Stomach (tissue), 9 donors: ENCODE results near the gene UFC1. TPM values are rescaled to one million over a fixed set of nuclear protein-coding genes. Genes with fewer than 3 reads are reported as not detected.

Experiments
- DNase-seq, 2 donors: peaks; one replicate each; pipeline versions ENCODE4 v3.0.0 to v3.0.0-alpha.2; 2013 to 2019
- H3K27ac ChIP-seq, 5 donors: fragments of 200-600 bp in 4 of 5; sonication (generic) in 4 of 5; one replicate each; pipeline ENCODE4 v1.5.1; 2013 to 2019; ENCODE audit warnings: mild to moderate bottlenecking in 1 of 5, moderate library complexity in 1 of 5
- H3K27me3 ChIP-seq, 3 donors: fragments of 200-600 bp; sonication (generic); one replicate each; pipeline ENCODE4 v1.5.1; 2017 to 2019; ENCODE audit warnings: mixed run types in 1 of 3
- H3K36me3 ChIP-seq, 4 donors: fragments of 200-600 bp; sonication (generic); 1 replicate in 3 of 4; 2 replicates in 1 of 4; pipeline ENCODE4 v1.5.1; 2016 to 2019
- H3K4me1 ChIP-seq, 4 donors: fragments of 200-600 bp; sonication (generic); one replicate each; pipeline ENCODE4 v1.5.1; 2016 to 2019
- H3K4me3 ChIP-seq, 4 donors: fragments of 200-600 bp; sonication (generic) in 3 of 4; one replicate each; pipeline ENCODE4 v1.5.1; 2016 to 2019; ENCODE audit warnings: mild to moderate bottlenecking in 1 of 4
- H3K9me3 ChIP-seq, 4 donors: fragments of 200-600 bp; sonication (generic); one replicate each; pipeline ENCODE4 v1.5.1; 2016 to 2019
- EP300 ChIP-seq: sonication (generic); formaldehyde crosslinking; IDR thresholded peaks from one replicate; pipeline ENCODE4 v1.6.1; 2017; ENCODE audit warnings: antibody characterized with exemption
- POLR2A ChIP-seq, 4 donors: fragments of 450-650 bp; IDR thresholded peaks; one replicate each; pipeline ENCODE4 v1.6.1; 2016; ENCODE audit warnings: antibody characterized with exemption in 4 of 4, control low read depth in 2 of 4, mild to moderate bottlenecking in 1 of 4, moderate library complexity in 1 of 4
- POLR2AphosphoS5 ChIP-seq, 3 donors: sonication (generic); formaldehyde crosslinking; IDR thresholded peaks; one replicate each; pipeline ENCODE4 v1.6.1; 2016; ENCODE audit warnings: antibody characterized with exemption in 3 of 3
- WGBS, 5 donors: extraction: QIAGEN DNeasy Blood & Tissue Kit in 3 of 5; methylation state at CpG; one replicate each; pipeline versions ENCODE4 v1.1.5 to v1.1.7; 2013 to 2018; 5-methylcytosine and 5-hydroxymethylcytosine counted together
- intact Hi-C: fragments of 100-400 bp; cut with DNase I; formaldehyde crosslinking; loops from one replicate; pipeline ENCODE4 v1.15.1; 2023; ENCODE audit warnings: low total_unique reads
- polyA plus RNA-seq, 3 donors: library from polyadenylated mRNA; stranded (reverse); fragments of 200-250 nt; gene quantifications; one replicate each; pipeline ENCODE4 v1.2.3, GENCODE V29; 2013
- total RNA-seq, 5 donors: library from RNA; depleted of rRNA; stranded (reverse); fragments of >200 nt; gene quantifications; one replicate each; pipeline versions ENCODE4 v1.1.0 to v1.2.3, GENCODE V29; 2014 to 2016
- TF ChIP-seq, protein P1 (sequence below), 7 experiments: fragments of 450-650 bp in 4 of 7; fragments of 200-600 bp in 3 of 7; sonication (generic) in 3 of 7; IDR thresholded peaks; one replicate each; pipeline ENCODE4 v1.5.1; 2016 to 2019; ENCODE audit warnings: antibody characterized with exemption in 7 of 7, control low read depth in 2 of 7, mild to moderate bottlenecking in 1 of 7
- donor health status: healthy with polysubstance abuse.
- donor health status: Bipolar disorder and iron deficiency.
- donor health status: healthy.

The UFC1 gene
- total and polyA plus RNA-seq, 8 donors: 21.9 to 206 (median 95.1) TPM; not detected in 1

DNA sequence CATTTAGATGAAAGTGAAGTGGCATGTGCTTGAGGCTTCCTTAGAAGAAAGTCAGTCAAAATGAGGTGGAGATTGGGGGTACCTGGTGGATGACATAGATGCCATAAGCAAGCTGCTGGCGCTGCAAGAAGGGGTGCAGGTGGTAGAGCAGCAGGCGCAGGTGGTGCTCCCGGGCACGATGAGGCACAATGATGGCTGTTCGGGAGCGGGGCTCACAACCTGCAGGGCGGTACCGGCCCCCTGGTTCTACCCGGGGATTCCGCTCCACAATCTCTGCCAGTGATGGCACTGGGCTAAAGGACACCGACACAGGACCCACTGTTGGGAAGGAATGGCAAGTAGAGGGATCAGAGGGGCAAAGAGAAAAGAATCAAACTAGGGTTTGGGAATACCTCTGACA is 21.1 kb downstream of the UFC1 start:
- H3K27ac ChIP-seq: peak overlapping the region in 1 of 5 donors; percentile 91
- DNase-seq: no peak
- 94 to 96% (median 95%) methylated on average over 11 of the region's 11 CpGs for WGBS, 5 donors

DNA sequence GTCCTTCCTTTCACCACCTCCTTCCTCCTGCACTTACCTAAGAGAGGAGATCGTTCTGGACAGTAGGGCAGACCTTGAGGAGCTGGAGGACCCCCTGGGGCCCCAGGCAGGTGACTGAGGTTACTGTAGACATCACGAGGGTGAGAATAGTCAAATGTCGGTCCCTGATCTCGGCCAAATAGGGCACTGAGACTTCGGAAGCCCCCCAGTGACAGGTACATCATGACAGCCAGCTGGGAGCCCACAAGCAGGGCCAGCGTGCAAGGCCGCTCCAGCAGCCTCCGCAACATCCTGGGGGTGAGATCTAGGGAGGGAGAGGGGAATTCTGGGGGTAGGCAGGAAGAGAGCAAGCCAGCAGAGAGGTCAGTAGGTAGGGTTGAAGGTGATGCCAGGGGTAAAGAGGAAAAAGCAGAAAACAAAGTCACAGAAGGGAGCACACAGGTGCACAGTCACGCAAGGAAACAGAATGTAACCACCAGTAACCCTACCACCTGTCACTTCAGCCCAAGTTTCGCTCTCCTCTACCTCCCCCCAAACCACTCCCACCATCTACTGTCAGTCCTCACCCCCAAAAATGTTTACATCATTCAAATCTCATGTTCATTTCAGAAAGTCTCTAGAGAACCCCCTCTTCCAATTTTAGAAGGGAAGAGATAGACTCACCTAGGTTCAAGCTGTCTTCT is 22.1 kb downstream of the UFC1 start:
- intact Hi-C loops: no loop called here
- H3K27me3 ChIP-seq: no peaks in the 10 kb centered on the region
- no peaks in the 10 kb centered on the region for H3K9me3 ChIP-seq
- peak overlapping the region in 4 of 5 donors; percentile 91 to 96 (median 96) for H3K27ac ChIP-seq
- DNase-seq: no peak
- H3K4me1 ChIP-seq: peaks cover 30 to 55% (median 40%) of the 10 kb centered on the region in 4 donors
- H3K36me3 ChIP-seq: peaks cover 31 to 51% (median 51%) of the 10 kb centered on the region in 4 donors
- 86 to 90% (median 86%) methylated on average over 10 of the region's 10 CpGs for WGBS, 5 donors
- TF ChIP-seq POLR2A (IDR thresholded peaks at IDR 0.05): no peak
- TF ChIP-seq, protein P1, sequence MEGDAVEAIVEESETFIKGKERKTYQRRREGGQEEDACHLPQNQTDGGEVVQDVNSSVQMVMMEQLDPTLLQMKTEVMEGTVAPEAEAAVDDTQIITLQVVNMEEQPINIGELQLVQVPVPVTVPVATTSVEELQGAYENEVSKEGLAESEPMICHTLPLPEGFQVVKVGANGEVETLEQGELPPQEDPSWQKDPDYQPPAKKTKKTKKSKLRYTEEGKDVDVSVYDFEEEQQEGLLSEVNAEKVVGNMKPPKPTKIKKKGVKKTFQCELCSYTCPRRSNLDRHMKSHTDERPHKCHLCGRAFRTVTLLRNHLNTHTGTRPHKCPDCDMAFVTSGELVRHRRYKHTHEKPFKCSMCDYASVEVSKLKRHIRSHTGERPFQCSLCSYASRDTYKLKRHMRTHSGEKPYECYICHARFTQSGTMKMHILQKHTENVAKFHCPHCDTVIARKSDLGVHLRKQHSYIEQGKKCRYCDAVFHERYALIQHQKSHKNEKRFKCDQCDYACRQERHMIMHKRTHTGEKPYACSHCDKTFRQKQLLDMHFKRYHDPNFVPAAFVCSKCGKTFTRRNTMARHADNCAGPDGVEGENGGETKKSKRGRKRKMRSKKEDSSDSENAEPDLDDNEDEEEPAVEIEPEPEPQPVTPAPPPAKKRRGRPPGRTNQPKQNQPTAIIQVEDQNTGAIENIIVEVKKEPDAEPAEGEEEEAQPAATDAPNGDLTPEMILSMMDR (IDR thresholded peaks at IDR 0.05): no peak
- no peak for TF ChIP-seq EP300
- no peak for TF ChIP-seq POLR2AphosphoS5 (IDR thresholded peaks at IDR 0.05)
- peak overlapping the region; percentile 71 to 95 (median 82) for H3K4me3 ChIP-seq

More for the DNA sequence above, 21.1 kb downstream of the UFC1 start:
- Histone ChIP-seq H3K4me3 (no peak overlapping the region), H3K9me3 (no peaks in the 10 kb centered on the region), H3K4me1 (peaks cover 30 to 55% (median 44%) of the 10 kb centered on the region in 4 donors), H3K27me3 (no peaks in the 10 kb centered on the region), H3K36me3 (peaks cover 39 to 61% (median 61%) of the 10 kb centered on the region in 4 donors)
- intact Hi-C loops: no loop called here
- TF ChIP-seq POLR2AphosphoS5 (IDR thresholded peaks at IDR 0.05): no peak
- TF ChIP-seq POLR2A (IDR thresholded peaks at IDR 0.05): no peak
- no peak for TF ChIP-seq EP300
- TF ChIP-seq, protein P1 (IDR thresholded peaks at IDR 0.05): no peak

DNA sequence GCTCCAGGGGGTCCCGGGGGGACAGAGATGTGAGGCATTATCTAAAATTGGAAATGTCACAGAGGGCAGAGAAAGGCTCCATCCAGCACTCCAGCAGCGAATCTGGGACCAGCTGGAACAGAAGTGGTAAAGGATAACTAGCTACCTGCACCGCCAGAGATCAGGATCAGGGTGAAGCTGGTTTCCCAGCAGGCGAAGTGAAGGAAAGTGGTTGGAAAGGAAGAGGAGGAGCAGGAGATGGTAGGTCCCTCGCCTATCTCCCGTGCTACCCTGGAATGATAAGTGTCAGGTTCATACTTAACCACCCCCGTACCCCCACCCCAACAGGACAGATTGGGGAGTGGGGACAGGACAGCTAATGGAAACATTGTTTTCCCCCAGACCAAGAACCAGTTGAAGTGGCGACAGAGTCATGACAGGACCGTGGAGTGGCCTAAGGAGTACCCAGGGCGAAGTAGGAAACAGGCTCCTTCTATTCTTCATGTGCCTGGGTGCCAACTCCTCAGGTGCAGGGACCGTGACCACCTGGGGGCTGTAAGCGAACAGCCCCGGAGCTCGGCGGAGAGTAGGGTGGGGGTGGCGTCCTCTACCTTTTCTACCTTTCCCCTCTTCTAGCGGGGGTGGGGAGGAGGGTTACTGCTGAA is 22.8 kb downstream of the UFC1 start:
- peak overlapping the region; percentile 91 to 96 (median 95) for H3K27ac ChIP-seq
- intact Hi-C loops: no loop called here
- WGBS, 5 donors: 10 to 17% (median 11%) methylated on average over 16 to 17 of the region's 17 CpGs
- peaks cover 24 to 44% (median 44%) of the 10 kb centered on the region in 4 donors for H3K36me3 ChIP-seq
- H3K27me3 ChIP-seq: no peaks in the 10 kb centered on the region
- no peak for DNase-seq
- TF ChIP-seq EP300 (no peak), POLR2A (IDR thresholded peaks at IDR 0.05) (no peak), POLR2AphosphoS5 (IDR thresholded peaks at IDR 0.05) (no peak)
- TF ChIP-seq, protein P1 (IDR thresholded peaks at IDR 0.05): no peak
- H3K4me1 ChIP-seq: peaks cover 30 to 52% (median 40%) of the 10 kb centered on the region in 4 donors
- no peaks in the 10 kb centered on the region for H3K9me3 ChIP-seq
- H3K4me3 ChIP-seq: peak overlapping the region; percentile 71 to 95 (median 82)

DNA sequence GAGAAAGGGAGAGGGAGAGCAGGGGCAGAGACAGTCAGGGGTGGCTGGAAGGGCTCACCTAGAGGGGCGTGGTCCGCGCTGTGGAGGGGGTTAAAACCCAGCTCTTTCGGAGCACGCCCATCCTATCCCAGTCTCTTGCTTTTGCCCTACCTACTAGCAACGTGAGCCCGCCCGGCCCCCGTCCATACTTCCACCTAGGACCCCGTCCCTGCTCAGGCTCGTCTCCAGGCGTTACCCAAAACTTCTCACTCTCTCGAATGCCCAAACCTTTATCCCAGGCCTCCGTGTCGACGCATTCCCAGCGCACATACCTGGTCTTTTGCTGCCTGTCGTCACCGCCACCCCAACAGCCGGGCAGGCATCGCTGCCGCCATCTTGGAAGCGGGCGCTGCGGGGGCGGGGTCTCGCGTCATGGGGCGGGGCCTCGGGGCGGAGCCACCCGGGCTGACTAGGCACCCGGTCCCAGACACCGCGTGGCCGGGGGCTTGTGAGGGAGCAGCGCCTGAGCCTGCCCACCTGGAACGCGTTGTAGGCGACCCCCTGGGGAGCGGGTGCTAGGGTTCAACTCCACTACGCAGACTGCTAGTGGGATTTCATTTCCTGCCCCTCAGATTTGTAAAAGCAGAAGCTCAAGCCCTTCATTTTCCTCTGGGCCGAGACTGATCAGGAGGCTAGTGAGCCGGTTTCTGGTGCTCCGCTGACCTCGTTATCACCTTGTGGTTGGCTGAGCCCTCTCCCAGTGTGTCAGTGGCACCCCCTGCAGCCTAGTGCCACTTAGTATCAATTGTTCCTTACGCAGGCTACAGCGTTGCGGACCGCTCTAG is 23.5 kb downstream of the UFC1 start, which contains the start of gene B4GALT3:
TSS of gene B4GALT3 (minus strand) at position 396 of the 824 bp plus-strand sequence. CDS start 1,447 bp downstream, outside the sequence.
- Histone ChIP-seq H3K4me3 (peak within 1 kb of the TSS; percentile 71 to 95 (median 82)), H3K27ac (peak within 1 kb of the TSS; percentile 91 to 96 (median 95)), H3K36me3 (peaks cover 19 to 37% (median 37%) of the 10 kb centered on the region in 4 donors), H3K9me3 (no peaks in the 10 kb centered on the region), H3K4me1 (peaks cover 28 to 52% (median 38%) of the 10 kb centered on the region in 4 donors), H3K27me3 (no peaks in the 10 kb centered on the region)
- peak; percentile 57 to 91 (median 86) for TF ChIP-seq POLR2AphosphoS5 (IDR thresholded peaks at IDR 0.05)
- TF ChIP-seq, protein P1 (IDR thresholded peaks at IDR 0.05): no peak
- TF ChIP-seq POLR2A (IDR thresholded peaks at IDR 0.05): peak in 2 of 4 donors; percentile 52 to 69
- TF ChIP-seq EP300: no peak
- intact Hi-C loops: no loop called here
- DNase-seq: peak; percentile 92 to 96
- 2 to 6% (median 4%) methylated on average over 27 to 50 of the region's 50 CpGs for WGBS, 5 donors
